AG09319 (cell line): ENCODE measurements around the gene TADA2B.

Source experiments
- DNase-seq: peaks from one replicate; pipeline ENCODE4 v3.0.0-alpha.2; 2010; ENCODE audit warnings: low read depth; ENCODE audit errors: extremely low read depth
- CTCF ChIP-seq: IDR thresholded peaks from 2 replicates; pipeline ENCODE4 v1.5.1; 2011; ENCODE audit warnings: low read depth, mild to moderate bottlenecking, inconsistent platforms, low read length, moderate library complexity

TADA2B gene

DNA sequence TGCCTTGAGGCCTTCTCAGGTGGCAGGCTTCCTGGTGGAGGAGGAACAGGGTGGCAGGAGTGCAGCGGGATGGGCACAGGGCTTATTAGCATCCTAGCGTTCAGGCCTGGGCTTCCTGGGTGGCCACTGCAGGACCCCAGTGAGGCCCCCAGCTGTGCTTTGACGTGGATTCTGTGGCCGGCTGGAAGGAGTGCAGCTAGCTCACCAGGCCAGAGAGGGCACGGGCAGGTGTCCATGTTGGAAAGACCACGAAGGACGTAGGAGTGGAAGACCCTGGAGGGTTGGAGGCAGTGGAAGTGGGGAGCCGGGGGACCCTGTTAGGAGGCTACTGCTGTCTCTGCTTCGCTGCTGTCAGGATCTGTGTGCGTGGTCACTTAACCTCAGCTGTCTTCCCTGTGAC lies 13.3 kb upstream of the TADA2B start:
- DNase-seq, result no peak
- no peak for TF ChIP-seq CTCF

DNA sequence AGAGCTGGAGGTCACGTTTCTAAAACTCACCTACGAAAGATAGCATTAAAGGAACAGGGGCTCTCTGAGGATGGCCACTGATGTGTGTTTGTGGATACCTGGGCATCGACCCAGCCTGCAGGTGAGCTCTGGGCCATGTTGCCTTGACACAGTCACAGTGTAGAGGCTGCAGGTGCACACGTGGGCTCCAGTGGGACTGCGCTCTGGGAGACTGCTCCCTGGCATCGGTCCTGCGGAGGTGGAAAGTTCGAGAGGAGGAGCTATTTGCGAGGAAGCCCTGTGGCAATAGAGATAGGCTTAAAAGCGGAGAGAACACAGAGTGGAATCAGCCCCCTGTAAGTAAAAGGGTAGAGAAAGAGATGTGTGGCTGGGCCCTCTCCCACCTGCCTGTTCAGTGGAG lies 12.3 kb upstream of the TADA2B start:
- TF ChIP-seq CTCF, result no peak

DNA sequence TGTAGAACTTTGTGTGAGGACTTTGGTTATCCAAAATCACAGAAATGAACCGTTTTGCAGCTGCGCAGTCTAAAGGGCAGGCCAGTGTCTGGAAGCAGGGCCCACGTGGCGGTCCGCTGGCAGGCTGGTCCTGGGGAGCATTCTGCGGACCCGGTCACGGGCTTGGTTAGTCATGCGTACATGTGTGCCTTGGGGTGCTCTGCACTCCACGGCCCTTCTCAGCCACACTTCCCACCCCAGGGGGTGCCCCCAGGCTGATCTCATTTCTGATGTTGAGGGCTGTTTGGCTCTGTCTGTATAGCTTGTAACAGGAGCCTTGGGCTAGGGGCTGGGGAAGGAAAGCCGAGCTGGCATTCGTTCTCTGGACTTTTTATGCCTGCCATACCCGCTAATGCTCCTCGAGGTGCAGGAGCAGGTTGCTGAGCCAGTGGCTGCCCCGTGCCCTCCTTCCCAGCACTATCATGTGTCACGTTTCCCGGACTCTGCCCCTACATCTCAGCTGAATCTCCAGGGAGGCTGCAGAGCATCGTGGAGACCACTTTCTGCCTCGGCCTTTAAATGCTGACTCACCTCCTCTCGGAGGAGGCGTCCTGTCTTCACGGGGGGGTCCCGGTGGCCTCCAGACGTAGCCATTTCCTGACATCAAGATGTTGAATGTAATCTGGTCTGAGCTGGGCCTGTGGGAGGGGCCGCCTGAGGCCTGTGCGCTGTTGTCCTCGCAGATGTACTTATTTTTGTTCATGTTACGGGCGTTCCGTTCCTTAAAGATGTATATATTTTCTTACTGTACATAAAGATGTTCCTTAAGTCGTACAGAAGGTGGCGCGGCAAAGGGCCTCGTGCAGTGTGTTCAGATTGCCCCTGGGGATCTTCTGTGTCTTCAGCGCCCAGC lies 11.4 kb upstream of the TADA2B start:
- TF ChIP-seq CTCF, result no peak
- no peak for DNase-seq

More for the DNA sequence above, 12.3 kb upstream of the TADA2B start:
- no peak for DNase-seq

GRCh38 chr4:7032596-7032995 lies 10.6 kb upstream of the TADA2B start:
- TF ChIP-seq CTCF, result no peak
- no peak for DNase-seq

DNA sequence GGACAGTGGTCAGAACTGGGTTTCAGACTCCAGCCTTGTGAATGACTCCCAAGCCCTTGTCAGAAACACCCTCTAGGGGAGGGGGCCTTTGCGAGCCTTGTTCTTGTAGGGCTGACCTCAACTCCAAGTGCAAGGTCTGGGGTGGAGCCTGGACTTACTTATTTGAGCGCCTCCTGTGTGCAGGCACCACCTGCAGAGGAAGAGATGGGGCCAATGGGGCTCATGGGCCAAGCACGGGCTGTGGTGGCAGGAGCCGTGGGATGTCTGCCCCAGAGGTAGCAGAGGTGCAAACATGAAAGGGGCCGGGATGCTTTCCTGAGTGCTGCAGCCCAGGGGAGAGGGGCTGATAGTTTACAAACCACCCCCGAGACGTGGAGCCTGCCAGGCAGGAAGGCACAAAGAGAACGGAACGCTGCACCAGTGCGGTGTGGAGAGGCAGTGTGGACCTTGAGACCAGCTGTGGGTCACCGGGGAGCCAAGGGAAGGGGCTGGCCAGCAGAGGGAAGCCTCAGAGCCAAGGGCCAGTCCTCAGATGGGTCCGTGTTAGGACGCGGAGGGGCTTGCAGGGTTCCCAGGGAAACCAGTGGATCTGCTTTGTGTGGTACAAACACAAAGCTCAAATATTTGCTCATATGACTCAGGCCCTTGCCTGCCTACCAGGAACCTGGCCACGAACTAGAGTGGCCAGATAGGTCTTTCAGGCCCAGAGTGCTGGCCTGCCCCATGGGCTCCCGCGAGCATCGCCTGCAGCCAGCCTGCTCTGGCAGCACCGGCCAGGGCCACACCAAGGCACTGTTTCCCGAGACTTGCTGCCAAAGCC lies 8.7 kb upstream of the TADA2B start:
- no peak for DNase-seq

GRCh38 chr4:7037425-7037824 lies 5.7 kb upstream of the TADA2B start:
- no peak for TF ChIP-seq CTCF
- no peak for DNase-seq

More for the DNA sequence above, 8.7 kb upstream of the TADA2B start:
- TF ChIP-seq CTCF, result no peak; the same call in 1 of the 2 replicates

GRCh38 chr4:7040765-7041164 lies 2.4 kb upstream of the TADA2B start:
- DNase-seq, result no peak

More at GRCh38 chr4:7040765-7041164, 2.4 kb upstream of the TADA2B start:
- no peak for TF ChIP-seq CTCF
